Liver (tissue), 3 donors: ENCODE measurements around the gene RASSF1.

Experiments
- EGR1 ChIP-seq, 2 donors: IDR thresholded peaks; 2 replicates each; pipeline ENCODE4 v1.6.1; 2016 to 2018; ENCODE audit warnings: antibody characterized with exemption in 2 of 2, low read depth in 2 of 2
- FOXA1 ChIP-seq: IDR thresholded peaks from 2 replicates; pipeline ENCODE4 v1.6.1; 2016; ENCODE audit warnings: antibody characterized with exemption
- GABPA ChIP-seq, 2 donors: IDR thresholded peaks in 1 of 2; conservative IDR thresholded peaks in 1 of 2; 2 replicates each; pipeline ENCODE4 v1.6.1; 2016; ENCODE audit warnings: antibody characterized with exemption in 2 of 2, mild to moderate bottlenecking in 1 of 2, moderate library complexity in 1 of 2
- JUND ChIP-seq, 2 donors: IDR thresholded peaks; 2 replicates each; pipeline ENCODE4 v1.6.1; 2016; ENCODE audit warnings: antibody characterized with exemption in 2 of 2
- NR2F2 ChIP-seq: IDR thresholded peaks from 2 replicates; pipeline ENCODE4 v1.6.1; 2016; ENCODE audit warnings: antibody characterized with exemption
- RAD21 ChIP-seq, 2 donors: IDR thresholded peaks; 2 replicates each; pipeline ENCODE4 v1.6.1; 2016; ENCODE audit warnings: antibody characterized with exemption in 2 of 2, mild to moderate bottlenecking in 2 of 2
- SP1 ChIP-seq: IDR thresholded peaks from 2 replicates; pipeline ENCODE4 v1.6.1; 2018; ENCODE audit warnings: antibody characterized with exemption, mild to moderate bottlenecking
- TF ChIP-seq, protein P1 (sequence below): fragments of 150-350 bp; IDR thresholded peaks from 2 replicates; pipeline ENCODE4 v1.5.1; 2017; ENCODE audit warnings: improper control_type of control experiment, low read depth, low read length; ENCODE audit not compliant: missing input control
- TF ChIP-seq, protein P2 (sequence below): IDR thresholded peaks from 2 replicates; pipeline ENCODE4 v1.6.1; 2016; ENCODE audit warnings: antibody characterized with exemption
- TF ChIP-seq, protein P3 (sequence below): IDR thresholded peaks from 2 replicates; pipeline ENCODE4 v1.6.1; 2016; ENCODE audit warnings: antibody characterized with exemption, mild to moderate bottlenecking
- TF ChIP-seq, protein P4 (sequence below): IDR thresholded peaks from 2 replicates; pipeline ENCODE4 v1.6.1; 2016; ENCODE audit warnings: antibody characterized with exemption
- donor health status: healthy.
- donor health status: healthy.

DNA sequence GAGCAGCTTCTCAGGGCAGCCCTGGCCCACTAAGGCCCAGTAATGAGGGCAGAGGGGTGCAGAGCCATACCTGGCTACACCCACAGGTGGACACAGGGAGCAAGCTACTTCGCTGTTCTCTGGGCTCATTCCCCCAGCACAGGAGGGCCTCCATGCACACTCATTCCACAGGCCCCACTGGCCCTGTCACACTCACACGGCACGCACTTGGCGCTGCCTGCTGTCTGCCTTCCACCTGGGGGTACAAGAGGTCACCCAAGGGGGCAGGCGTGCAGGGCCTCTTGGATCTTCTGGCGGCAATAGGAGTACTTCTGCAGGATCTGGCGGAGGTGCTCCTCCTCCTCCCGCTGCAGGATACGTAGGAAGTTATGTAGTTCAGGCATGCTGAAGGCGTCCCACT, 10.3 kb downstream of the RASSF1 start:
- TF ChIP-seq, protein P1, sequence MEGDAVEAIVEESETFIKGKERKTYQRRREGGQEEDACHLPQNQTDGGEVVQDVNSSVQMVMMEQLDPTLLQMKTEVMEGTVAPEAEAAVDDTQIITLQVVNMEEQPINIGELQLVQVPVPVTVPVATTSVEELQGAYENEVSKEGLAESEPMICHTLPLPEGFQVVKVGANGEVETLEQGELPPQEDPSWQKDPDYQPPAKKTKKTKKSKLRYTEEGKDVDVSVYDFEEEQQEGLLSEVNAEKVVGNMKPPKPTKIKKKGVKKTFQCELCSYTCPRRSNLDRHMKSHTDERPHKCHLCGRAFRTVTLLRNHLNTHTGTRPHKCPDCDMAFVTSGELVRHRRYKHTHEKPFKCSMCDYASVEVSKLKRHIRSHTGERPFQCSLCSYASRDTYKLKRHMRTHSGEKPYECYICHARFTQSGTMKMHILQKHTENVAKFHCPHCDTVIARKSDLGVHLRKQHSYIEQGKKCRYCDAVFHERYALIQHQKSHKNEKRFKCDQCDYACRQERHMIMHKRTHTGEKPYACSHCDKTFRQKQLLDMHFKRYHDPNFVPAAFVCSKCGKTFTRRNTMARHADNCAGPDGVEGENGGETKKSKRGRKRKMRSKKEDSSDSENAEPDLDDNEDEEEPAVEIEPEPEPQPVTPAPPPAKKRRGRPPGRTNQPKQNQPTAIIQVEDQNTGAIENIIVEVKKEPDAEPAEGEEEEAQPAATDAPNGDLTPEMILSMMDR = no peak
- TF ChIP-seq, protein P2, sequence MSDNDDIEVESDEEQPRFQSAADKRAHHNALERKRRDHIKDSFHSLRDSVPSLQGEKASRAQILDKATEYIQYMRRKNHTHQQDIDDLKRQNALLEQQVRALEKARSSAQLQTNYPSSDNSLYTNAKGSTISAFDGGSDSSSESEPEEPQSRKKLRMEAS = no peak
- TF ChIP-seq, protein P3, sequence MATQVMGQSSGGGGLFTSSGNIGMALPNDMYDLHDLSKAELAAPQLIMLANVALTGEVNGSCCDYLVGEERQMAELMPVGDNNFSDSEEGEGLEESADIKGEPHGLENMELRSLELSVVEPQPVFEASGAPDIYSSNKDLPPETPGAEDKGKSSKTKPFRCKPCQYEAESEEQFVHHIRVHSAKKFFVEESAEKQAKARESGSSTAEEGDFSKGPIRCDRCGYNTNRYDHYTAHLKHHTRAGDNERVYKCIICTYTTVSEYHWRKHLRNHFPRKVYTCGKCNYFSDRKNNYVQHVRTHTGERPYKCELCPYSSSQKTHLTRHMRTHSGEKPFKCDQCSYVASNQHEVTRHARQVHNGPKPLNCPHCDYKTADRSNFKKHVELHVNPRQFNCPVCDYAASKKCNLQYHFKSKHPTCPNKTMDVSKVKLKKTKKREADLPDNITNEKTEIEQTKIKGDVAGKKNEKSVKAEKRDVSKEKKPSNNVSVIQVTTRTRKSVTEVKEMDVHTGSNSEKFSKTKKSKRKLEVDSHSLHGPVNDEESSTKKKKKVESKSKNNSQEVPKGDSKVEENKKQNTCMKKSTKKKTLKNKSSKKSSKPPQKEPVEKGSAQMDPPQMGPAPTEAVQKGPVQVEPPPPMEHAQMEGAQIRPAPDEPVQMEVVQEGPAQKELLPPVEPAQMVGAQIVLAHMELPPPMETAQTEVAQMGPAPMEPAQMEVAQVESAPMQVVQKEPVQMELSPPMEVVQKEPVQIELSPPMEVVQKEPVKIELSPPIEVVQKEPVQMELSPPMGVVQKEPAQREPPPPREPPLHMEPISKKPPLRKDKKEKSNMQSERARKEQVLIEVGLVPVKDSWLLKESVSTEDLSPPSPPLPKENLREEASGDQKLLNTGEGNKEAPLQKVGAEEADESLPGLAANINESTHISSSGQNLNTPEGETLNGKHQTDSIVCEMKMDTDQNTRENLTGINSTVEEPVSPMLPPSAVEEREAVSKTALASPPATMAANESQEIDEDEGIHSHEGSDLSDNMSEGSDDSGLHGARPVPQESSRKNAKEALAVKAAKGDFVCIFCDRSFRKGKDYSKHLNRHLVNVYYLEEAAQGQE = no peak
- TF ChIP-seq SP1 = no peak
- TF ChIP-seq EGR1 (IDR thresholded peaks at IDR 0.05; ENCODE audit: low read depth in 2 of 2) = no peak
- TF ChIP-seq, protein P4, sequence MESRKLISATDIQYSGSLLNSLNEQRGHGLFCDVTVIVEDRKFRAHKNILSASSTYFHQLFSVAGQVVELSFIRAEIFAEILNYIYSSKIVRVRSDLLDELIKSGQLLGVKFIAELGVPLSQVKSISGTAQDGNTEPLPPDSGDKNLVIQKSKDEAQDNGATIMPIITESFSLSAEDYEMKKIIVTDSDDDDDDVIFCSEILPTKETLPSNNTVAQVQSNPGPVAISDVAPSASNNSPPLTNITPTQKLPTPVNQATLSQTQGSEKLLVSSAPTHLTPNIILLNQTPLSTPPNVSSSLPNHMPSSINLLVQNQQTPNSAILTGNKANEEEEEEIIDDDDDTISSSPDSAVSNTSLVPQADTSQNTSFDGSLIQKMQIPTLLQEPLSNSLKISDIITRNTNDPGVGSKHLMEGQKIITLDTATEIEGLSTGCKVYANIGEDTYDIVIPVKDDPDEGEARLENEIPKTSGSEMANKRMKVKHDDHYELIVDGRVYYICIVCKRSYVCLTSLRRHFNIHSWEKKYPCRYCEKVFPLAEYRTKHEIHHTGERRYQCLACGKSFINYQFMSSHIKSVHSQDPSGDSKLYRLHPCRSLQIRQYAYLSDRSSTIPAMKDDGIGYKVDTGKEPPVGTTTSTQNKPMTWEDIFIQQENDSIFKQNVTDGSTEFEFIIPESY = no peak
- TF ChIP-seq GABPA (IDR thresholded peaks at IDR 0.05 in 1 of 2, conservative IDR thresholded peaks at IDR 0.05 in 1 of 2) = no peak
- TF ChIP-seq JUND (IDR thresholded peaks at IDR 0.05) = no peak
- no peak for TF ChIP-seq NR2F2
- no peak for TF ChIP-seq RAD21 (IDR thresholded peaks at IDR 0.05)
- TF ChIP-seq FOXA1 = no peak
